ENCODE data around the gene KRTAP10-1. TPM values are rescaled to one million over a fixed set of nuclear protein-coding genes. Genes with fewer than 3 reads are reported as not detected.

The KRTAP10-1 gene
- total and polyA plus RNA-seq, 9 of the 15 experiments (the other 6 are each of a cell fraction or from before 2014, with no cell fraction given), result not detected

GRCh38 chr21:44557491-44558328 is 17.7 kb upstream of the KRTAP10-1 start:
- H3K4me3 ChIP-seq, result no peak overlapping the region
- 4% methylated on average over 28 of the region's 30 CpGs for WGBS (ENCODE audit: insufficient coverage, low coverage, missing lambda C conversion rate)
- CTCF ChIA-PET (ENCODE audit: low intra/inter-chr PET ratio), result no interaction called here
- in situ Hi-C loops (cut with MboI), result no loop called here
- no peaks in the 10 kb centered on the region; a peak in 1 of 5 replicates for H3K4me1 ChIP-seq (replicated peaks in 1 of 2; ENCODE audit: control insufficient read depth in 2 of 2, insufficient read depth in 2 of 2, low read length in 2 of 2)
- no peak for FAIRE-seq
- H3K36me3 ChIP-seq (ENCODE audit: control insufficient read depth, insufficient read depth, low read length), result no peaks in the 10 kb centered on the region
- POLR2A ChIA-PET, result interaction anchor here (0.6 to 0.7 kb wide), 4 partner anchors 22 to 339 kb away, joined by 3 read pairs; no protein-coding TSS in a partner anchor
- DNase-seq (ENCODE audit: extremely low read depth in 1 of 4, low spot score in 3 of 4), result no peak
- no peak for ATAC-seq
- H3K27me3 ChIP-seq (ENCODE audit: control insufficient read depth in 2 of 2, insufficient read depth in 2 of 2, low read length in 2 of 2), result peaks cover 39 to 51% of the 10 kb centered on the region in 2 experiments
- no TSS peak for BruUV-seq (replicated peaks)
- no peaks in the 10 kb centered on the region for H3K9me1 ChIP-seq (ENCODE audit: control insufficient read depth, insufficient read depth, low read length)
- H3K9ac ChIP-seq (ENCODE audit: insufficient read depth in 1 of 2, low read depth in 2 of 2, low read length in 2 of 2), result no peak overlapping the region
- H3K27ac ChIP-seq (ENCODE audit: extremely low read depth, low read depth, low read length), result no peak overlapping the region
- intact Hi-C loops (cut with micrococcal nuclease), result no loop called here
- 0 out of 2 replicates have a peak, but pooled peaks cover 2% of the 10 kb centered on the region for H4K20me1 ChIP-seq (replicated peaks; ENCODE audit: control insufficient read depth, insufficient read depth, low read length)
- H3K9me3 ChIP-seq (replicated peaks; ENCODE audit: control insufficient read depth, insufficient read depth, low read depth, low read length), result no peaks in the 10 kb centered on the region
- H3K4me2 ChIP-seq (ENCODE audit: insufficient read depth, low read length), result no peak overlapping the region
- no peaks in the 10 kb centered on the region for H3K79me2 ChIP-seq (ENCODE audit: control insufficient read depth, insufficient read depth, low read length)
- no peak overlapping the region for H2AFZ ChIP-seq (ENCODE audit: low read depth, low read length)
- TF ChIP-seq ZNF324 (CRISPR knock-in tag; IDR thresholded peaks at IDR 0.05) (no peak), REST (IDR thresholded peaks at IDR 0.05; ENCODE audit: borderline replicate concordance) (no peak), REST (CRISPR knock-in tag; IDR thresholded peaks at IDR 0.05; ENCODE audit: low read depth) (no peak), XRCC3 (IDR thresholded peaks at IDR 0.05) (no peak), BACH1 (tag; IDR thresholded peaks at IDR 0.05) (no peak), ZBTB33 (CRISPR knock-in tag; IDR thresholded peaks at IDR 0.05) (no peak), SAFB (IDR thresholded peaks at IDR 0.05; ENCODE audit: borderline replicate concordance, low read depth, low read length) (no peak), RBBP5 (IDR thresholded peaks at IDR 0.05; ENCODE audit: borderline replicate concordance, insufficient read depth, low read length, poor library complexity, severe bottlenecking) (no peak), TEAD2 (tag; IDR thresholded peaks at IDR 0.05) (no peak), ZNF785 (CRISPR knock-in tag; IDR thresholded peaks at IDR 0.05) (no peak), HMG20A (CRISPR knock-in tag; conservative IDR thresholded peaks at IDR 0.05) (no peak)

Data from K562 (cell line).